Measurements from ENCODE around the gene MRTFA.

- TF ChIP-seq CTCF (IDR thresholded peaks at IDR 0.05) (no peak), POLR2A (IDR thresholded peaks at IDR 0.05) (no peak)
These were observed 174.1 kb downstream of the MRTFA start for GRCh38 chr22:40462195-40462984.

Measured in thyroid gland (tissue), 4 donors.